SK-N-SH (cell line): ENCODE data around the gene SLAIN2. TPM values are rescaled to one million over a fixed set of nuclear protein-coding genes. Genes with fewer than 3 reads are reported as not detected.
A peak's percentile ranks its signal among the peaks of the same experiment; 100 is the strongest.

ENCODE experiments used
- CTCF ChIA-PET: fragments of 300-600, 350-600 bp; formaldehyde crosslinking; extraction: SDS; loops from one replicate; lab custom pipeline; 2021; lab: Yijun Ruan, JAX
- POLR2A ChIA-PET: fragments of 350-600 bp; sonication (Branson Sonifier 250); formaldehyde crosslinking; extraction: SDS; loops from one replicate; lab custom pipeline; 2020; ENCODE audit warnings: antibody characterized with exemption, inconsistent platforms; lab: Yijun Ruan, JAX
- DNase-seq: peaks from one replicate; pipeline ENCODE4 v3.0.0; 2012
- H2AFZ ChIP-seq: fragments of 200-600 bp; sonication (generic); 2 replicates; pipeline ENCODE4 v1.8.1; 2016; ENCODE audit warnings: antibody characterized with exemption, mild to moderate bottlenecking, low read depth
- H3F3A ChIP-seq: fragments of 200-600 bp; sonication (generic); replicated peaks from 2 replicates; pipeline ENCODE3; 2016; ENCODE audit warnings: antibody characterized with exemption, mild to moderate bottlenecking; ENCODE audit not compliant: insufficient read depth
- H3K27ac ChIP-seq, 2 experiments: fragments of 200-500 bp in 1 of 2; fragments of 200-600 bp in 1 of 2; sonication (Bioruptor generic) in 1 of 2; sonication (generic), shearing (Covaris generic) in 1 of 2; 2 replicates each; pipeline versions ENCODE4 v1.5.1 to v1.6.1; 2014 to 2016; ENCODE audit warnings: low read depth in 2 of 2, inconsistent platforms in 1 of 2, low read length in 1 of 2, mild to moderate bottlenecking in 1 of 2, mixed read lengths in 1 of 2
- H3K27me3 ChIP-seq: fragments of 200-600 bp; sonication (generic), shearing (Covaris generic); 2 replicates; pipeline ENCODE4 v1.6.1; 2016; ENCODE audit warnings: mixed run types; ENCODE audit not compliant: insufficient read depth
- H3K36me3 ChIP-seq, 2 experiments: fragments of 200-500 bp in 1 of 2; fragments of 200-600 bp in 1 of 2; sonication (Bioruptor generic) in 1 of 2; sonication (generic) in 1 of 2; replicated peaks in 1 of 2; 2 replicates each; pipeline versions ENCODE3 to v1.5.1; 2014 to 2016; ENCODE audit warnings: low read length in 1 of 2, mild to moderate bottlenecking in 1 of 2; ENCODE audit not compliant: insufficient read depth in 2 of 2, control insufficient read depth in 1 of 2
- H3K4me1 ChIP-seq, 2 experiments: fragments of 200-500 bp in 1 of 2; fragments of 200-600 bp in 1 of 2; sonication (Bioruptor generic) in 1 of 2; sonication (generic), shearing (Covaris generic) in 1 of 2; 2 replicates each; pipeline versions ENCODE4 v1.5.1 to v1.6.1; 2014 to 2016; ENCODE audit warnings: low read depth in 1 of 2, low read length in 1 of 2, mixed run types in 1 of 2; ENCODE audit not compliant: insufficient read depth in 2 of 2, control insufficient read depth in 1 of 2
- H3K4me2 ChIP-seq: fragments of 200-600 bp; sonication (generic), shearing (Covaris generic); 2 replicates; pipeline ENCODE4 v1.6.1; 2017; ENCODE audit warnings: mixed run types
- H3K4me3 ChIP-seq, 2 experiments: fragments of 200-500 bp in 1 of 2; fragments of 200-600 bp in 1 of 2; sonication (Bioruptor generic) in 1 of 2; sonication (generic), shearing (Covaris generic) in 1 of 2; 2 replicates each; pipeline versions ENCODE4 v1.5.1 to v1.8.1; 2014 to 2016; ENCODE audit warnings: low read depth in 2 of 2, inconsistent platforms in 1 of 2, low read length in 1 of 2, mild to moderate bottlenecking in 1 of 2, mixed read lengths in 1 of 2, moderate library complexity in 1 of 2
- H3K79me2 ChIP-seq: fragments of 200-600 bp; sonication (generic); 2 replicates; pipeline ENCODE4 v1.8.1; 2017; ENCODE audit warnings: mild to moderate bottlenecking; ENCODE audit not compliant: insufficient read depth
- H3K9ac ChIP-seq: fragments of 200-600 bp; sonication (generic); 2 replicates; pipeline ENCODE4 v1.6.1; 2017; ENCODE audit warnings: mixed run types
- H3K9me2 ChIP-seq: fragments of 200-600 bp; sonication (generic); 2 replicates; pipeline ENCODE4 v1.6.1; 2017; ENCODE audit warnings: mixed run types
- H3K9me3 ChIP-seq: fragments of 200-600 bp; sonication (generic); 2 replicates; pipeline ENCODE4 v1.6.1; 2017; ENCODE audit warnings: mixed run types, mild to moderate bottlenecking, moderate library complexity
- H4K20me1 ChIP-seq: fragments of 200-600 bp; sonication (generic); 2 replicates; pipeline ENCODE4 v1.6.1; 2017; ENCODE audit warnings: mild to moderate bottlenecking, mixed run types; ENCODE audit not compliant: insufficient read depth
- CHD2 ChIP-seq: fragments of 150-350 bp; IDR thresholded peaks from 2 replicates; pipeline ENCODE4 v1.6.1; 2018; ENCODE audit warnings: low read length; ENCODE audit not compliant: partially characterized antibody
- FOSL2 ChIP-seq: IDR thresholded peaks from 2 replicates; pipeline ENCODE4 v1.4.0; 2012; ENCODE audit warnings: low read depth, mild to moderate bottlenecking, moderate library complexity, borderline replicate concordance
- FOXM1 ChIP-seq: IDR thresholded peaks from 2 replicates; pipeline ENCODE4 v1.4.0; 2012; ENCODE audit warnings: low read depth, mild to moderate bottlenecking
- GATA2 ChIP-seq: sonication (generic); formaldehyde crosslinking; IDR thresholded peaks from 2 replicates; pipeline ENCODE4 v1.5.0; 2020; ENCODE audit warnings: mild to moderate bottlenecking, missing genetic modification reagents
- JUND ChIP-seq: IDR thresholded peaks from 2 replicates; pipeline ENCODE4 v1.4.0; 2012
- MEF2A ChIP-seq: IDR thresholded peaks from 2 replicates; pipeline ENCODE4 v1.4.0; 2012; ENCODE audit warnings: low read depth, borderline replicate concordance
- MXI1 ChIP-seq: IDR thresholded peaks from 2 replicates; pipeline ENCODE4 v1.6.1; 2012; ENCODE audit warnings: mild to moderate bottlenecking, low read depth, low read length, improper control_type of control experiment
- NRF1 ChIP-seq: IDR thresholded peaks from 2 replicates; pipeline ENCODE4 v1.6.1; 2012; ENCODE audit warnings: low read depth, mild to moderate bottlenecking, low read length
- RAD21 ChIP-seq: IDR thresholded peaks from 2 replicates; pipeline ENCODE4 v1.6.1; 2012; ENCODE audit warnings: mild to moderate bottlenecking, low read length
- RFX5 ChIP-seq: IDR thresholded peaks from 2 replicates; pipeline ENCODE4 v1.6.1; 2012; ENCODE audit warnings: mild to moderate bottlenecking, improper control_type of control experiment, low read length
- RXRA ChIP-seq: IDR thresholded peaks from 2 replicates; pipeline ENCODE4 v1.4.0; 2012; ENCODE audit warnings: low read depth, mild to moderate bottlenecking, borderline replicate concordance
- TAF1 ChIP-seq: IDR thresholded peaks from 2 replicates; pipeline ENCODE4 v1.6.1; 2012; ENCODE audit warnings: low read depth, mild to moderate bottlenecking, low read length, moderate library complexity, borderline replicate concordance
- TCF12 ChIP-seq: IDR thresholded peaks from 2 replicates; pipeline ENCODE4 v1.4.0; 2012
- TEAD4 ChIP-seq: IDR thresholded peaks from 2 replicates; pipeline ENCODE4 v1.4.0; 2012; ENCODE audit warnings: mild to moderate bottlenecking, borderline replicate concordance; ENCODE audit not compliant: insufficient read depth
- WGBS: methylation state at CpG from one replicate; pipeline ENCODE4 v1.1.6; 2017; ENCODE audit warnings: low lambda C conversion rate; 5-methylcytosine and 5-hydroxymethylcytosine counted together
- polyA plus RNA-seq, 3 experiments: library from polyadenylated mRNA; depleted of rRNA; stranded (reverse); fragments of >200 nt; gene quantifications; 2 replicates each; pipeline ENCODE4 v1.2.3, GENCODE V29; 2012
- TF ChIP-seq, protein P1 (sequence below): IDR thresholded peaks from 2 replicates; pipeline ENCODE4 v1.4.0; 2012; ENCODE audit warnings: low read depth, borderline replicate concordance
- TF ChIP-seq, protein P2 (sequence below): fragments of 150-350 bp; IDR thresholded peaks from 2 replicates; pipeline ENCODE4 v1.6.1; 2017; ENCODE audit warnings: antibody characterized with exemption, low read length, low read depth, borderline replicate concordance
- TF ChIP-seq, protein P3 (sequence below): fragments of 200-600 bp; sonication (generic); IDR thresholded peaks from 2 replicates; pipeline ENCODE4 v1.6.1; 2017; ENCODE audit warnings: antibody characterized with exemption, mild to moderate bottlenecking, moderate library complexity
- TF ChIP-seq, protein P4 (sequence below): IDR thresholded peaks from 2 replicates; pipeline ENCODE4 v1.6.1; 2012; ENCODE audit warnings: mild to moderate bottlenecking, low read depth, low read length, moderate library complexity

The SLAIN2 gene
- polyA plus RNA-seq, 1 of the 3 experiments (the other 2 are of a cell fraction), result 17.0 TPM

DNA sequence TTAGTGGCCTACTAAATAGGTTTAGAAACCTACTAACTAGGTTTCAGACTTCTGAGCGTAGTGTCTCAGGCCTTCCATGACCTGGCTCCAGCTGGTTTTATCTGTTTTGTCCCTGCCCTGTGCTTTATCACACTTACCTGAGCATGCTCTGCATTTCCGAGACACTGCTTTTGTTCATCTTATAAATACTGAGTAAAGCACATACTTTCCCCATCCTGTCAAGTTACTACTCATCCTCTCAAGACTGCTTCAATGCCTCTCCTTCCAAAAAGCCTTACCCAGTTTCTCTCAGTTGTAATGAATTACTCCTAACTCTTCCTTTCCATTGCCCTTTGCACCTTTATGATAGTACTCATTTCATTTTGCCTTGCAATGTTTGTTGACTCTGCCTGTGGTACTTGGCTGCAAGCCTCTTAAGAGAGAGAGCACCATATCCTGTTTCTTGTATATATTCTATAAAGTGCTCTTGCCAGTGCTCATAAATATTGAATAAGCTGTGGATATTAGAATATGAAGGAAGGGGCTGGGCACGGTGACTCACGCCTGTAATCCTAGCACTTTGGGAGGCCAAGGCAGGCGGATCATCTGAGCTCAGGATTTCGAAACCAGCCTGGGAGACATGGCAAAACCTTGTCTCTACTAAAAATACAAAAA lies 34.4 kb downstream of the SLAIN2 start:
- no peak for DNase-seq
- CTCF ChIA-PET, result no interaction called here
- Histone ChIP-seq H2AFZ (no peak overlapping the region), H3K27ac (peak overlapping the region; percentile 61 to 71), H3K79me2 (peaks cover 60% of the 10 kb centered on the region), H3K36me3 (peaks cover 4 to 23% of the 10 kb centered on the region in 2 experiments), H3K9me2 (no peaks in the 10 kb centered on the region), H4K20me1 (peaks cover 22% of the 10 kb centered on the region), H3K9ac (no peak overlapping the region), H3F3A (peaks cover 28% of the 10 kb centered on the region), H3K4me2 (no peak overlapping the region), H3K27me3 (no peaks in the 10 kb centered on the region), H3K9me3 (no peaks in the 10 kb centered on the region), H3K4me1 (peaks cover 21 to 27% of the 10 kb centered on the region in 2 experiments; a peak in 3 of 4 replicates), H3K4me3 (no peak overlapping the region)
- 50% methylated on average over 6 of the region's 6 CpGs for WGBS
- TF ChIP-seq FOSL2 (peak; percentile 38; the same call in 1 of the 2 replicates), JUND (no peak), CHD2 (no peak), TEAD4 (no peak), RAD21 (no peak), MXI1 (no peak), TCF12 (0 out of 2 replicates have a peak, but pooled peaks have one; percentile 24), FOXM1 (no peak), MEF2A (no peak), TAF1 (no peak), RXRA (no peak)
- TF ChIP-seq, protein P1, sequence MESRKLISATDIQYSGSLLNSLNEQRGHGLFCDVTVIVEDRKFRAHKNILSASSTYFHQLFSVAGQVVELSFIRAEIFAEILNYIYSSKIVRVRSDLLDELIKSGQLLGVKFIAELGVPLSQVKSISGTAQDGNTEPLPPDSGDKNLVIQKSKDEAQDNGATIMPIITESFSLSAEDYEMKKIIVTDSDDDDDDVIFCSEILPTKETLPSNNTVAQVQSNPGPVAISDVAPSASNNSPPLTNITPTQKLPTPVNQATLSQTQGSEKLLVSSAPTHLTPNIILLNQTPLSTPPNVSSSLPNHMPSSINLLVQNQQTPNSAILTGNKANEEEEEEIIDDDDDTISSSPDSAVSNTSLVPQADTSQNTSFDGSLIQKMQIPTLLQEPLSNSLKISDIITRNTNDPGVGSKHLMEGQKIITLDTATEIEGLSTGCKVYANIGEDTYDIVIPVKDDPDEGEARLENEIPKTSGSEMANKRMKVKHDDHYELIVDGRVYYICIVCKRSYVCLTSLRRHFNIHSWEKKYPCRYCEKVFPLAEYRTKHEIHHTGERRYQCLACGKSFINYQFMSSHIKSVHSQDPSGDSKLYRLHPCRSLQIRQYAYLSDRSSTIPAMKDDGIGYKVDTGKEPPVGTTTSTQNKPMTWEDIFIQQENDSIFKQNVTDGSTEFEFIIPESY, result no peak
- TF ChIP-seq, protein P2, sequence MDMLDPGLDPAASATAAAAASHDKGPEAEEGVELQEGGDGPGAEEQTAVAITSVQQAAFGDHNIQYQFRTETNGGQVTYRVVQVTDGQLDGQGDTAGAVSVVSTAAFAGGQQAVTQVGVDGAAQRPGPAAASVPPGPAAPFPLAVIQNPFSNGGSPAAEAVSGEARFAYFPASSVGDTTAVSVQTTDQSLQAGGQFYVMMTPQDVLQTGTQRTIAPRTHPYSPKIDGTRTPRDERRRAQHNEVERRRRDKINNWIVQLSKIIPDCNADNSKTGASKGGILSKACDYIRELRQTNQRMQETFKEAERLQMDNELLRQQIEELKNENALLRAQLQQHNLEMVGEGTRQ, result no peak
- POLR2A ChIA-PET, result no interaction called here

DNA sequence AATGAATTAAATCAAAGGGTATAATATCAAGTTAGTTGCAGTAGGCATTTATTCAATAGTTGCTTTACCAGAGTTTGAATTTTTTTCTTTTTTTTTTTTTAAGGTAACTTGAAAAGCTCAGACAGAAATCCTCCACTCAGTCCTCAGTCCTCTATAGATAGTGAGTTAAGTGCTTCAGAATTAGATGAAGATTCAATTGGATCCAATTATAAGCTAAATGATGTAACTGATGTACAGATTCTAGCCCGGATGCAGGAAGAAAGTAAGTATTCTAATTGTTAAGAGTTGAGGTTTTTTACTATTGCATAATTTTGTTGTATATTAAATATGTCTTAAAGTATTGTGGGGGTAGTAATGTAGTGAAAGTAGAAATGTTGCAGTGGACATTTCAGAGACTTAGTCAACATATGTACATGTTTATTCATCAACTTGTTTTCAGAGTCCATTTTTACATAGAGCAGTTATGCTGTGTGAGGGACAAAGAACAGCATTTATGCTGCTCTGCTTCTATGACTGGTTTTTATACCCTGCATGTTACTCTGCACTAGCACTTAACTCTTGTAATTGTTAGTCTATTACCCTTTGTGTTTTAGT lies 38.4 kb downstream of the SLAIN2 start:
- Histone ChIP-seq H3K79me2 (peaks cover 50% of the 10 kb centered on the region), H3K36me3 (peaks cover 25 to 45% of the 10 kb centered on the region in 2 experiments), H3K9me3 (no peaks in the 10 kb centered on the region), H3K9ac (no peak overlapping the region), H3K4me3 (no peak overlapping the region), H3K9me2 (no peaks in the 10 kb centered on the region; the same call in 1 of the 2 replicates), H2AFZ (no peak overlapping the region), H3K4me1 (peaks cover 27% of the 10 kb centered on the region in 2 experiments; a peak in 3 of 4 replicates), H3K4me2 (no peak overlapping the region), H3K27ac (peak overlapping the region in 1 of 2 experiments; percentile 80; a peak in 3 of 4 replicates), H4K20me1 (peaks cover 11% of the 10 kb centered on the region), H3K27me3 (no peaks in the 10 kb centered on the region), H3F3A (peaks cover 25% of the 10 kb centered on the region)
- 8% methylated on average over 1 of the region's 1 CpG for WGBS
- peak; percentile 72 for DNase-seq
- POLR2A ChIA-PET, result no interaction called here
- CTCF ChIA-PET, result no interaction called here
- TF ChIP-seq JUND, result no peak
- TF ChIP-seq RFX5, result no peak
- TF ChIP-seq NRF1, result no peak
- TF ChIP-seq, protein P3, sequence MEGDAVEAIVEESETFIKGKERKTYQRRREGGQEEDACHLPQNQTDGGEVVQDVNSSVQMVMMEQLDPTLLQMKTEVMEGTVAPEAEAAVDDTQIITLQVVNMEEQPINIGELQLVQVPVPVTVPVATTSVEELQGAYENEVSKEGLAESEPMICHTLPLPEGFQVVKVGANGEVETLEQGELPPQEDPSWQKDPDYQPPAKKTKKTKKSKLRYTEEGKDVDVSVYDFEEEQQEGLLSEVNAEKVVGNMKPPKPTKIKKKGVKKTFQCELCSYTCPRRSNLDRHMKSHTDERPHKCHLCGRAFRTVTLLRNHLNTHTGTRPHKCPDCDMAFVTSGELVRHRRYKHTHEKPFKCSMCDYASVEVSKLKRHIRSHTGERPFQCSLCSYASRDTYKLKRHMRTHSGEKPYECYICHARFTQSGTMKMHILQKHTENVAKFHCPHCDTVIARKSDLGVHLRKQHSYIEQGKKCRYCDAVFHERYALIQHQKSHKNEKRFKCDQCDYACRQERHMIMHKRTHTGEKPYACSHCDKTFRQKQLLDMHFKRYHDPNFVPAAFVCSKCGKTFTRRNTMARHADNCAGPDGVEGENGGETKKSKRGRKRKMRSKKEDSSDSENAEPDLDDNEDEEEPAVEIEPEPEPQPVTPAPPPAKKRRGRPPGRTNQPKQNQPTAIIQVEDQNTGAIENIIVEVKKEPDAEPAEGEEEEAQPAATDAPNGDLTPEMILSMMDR, result no peak
- TF ChIP-seq GATA2 (CRISPR knock-in tag), result peak; percentile 29; the same call in 1 of the 2 replicates
- TF ChIP-seq, protein P4, sequence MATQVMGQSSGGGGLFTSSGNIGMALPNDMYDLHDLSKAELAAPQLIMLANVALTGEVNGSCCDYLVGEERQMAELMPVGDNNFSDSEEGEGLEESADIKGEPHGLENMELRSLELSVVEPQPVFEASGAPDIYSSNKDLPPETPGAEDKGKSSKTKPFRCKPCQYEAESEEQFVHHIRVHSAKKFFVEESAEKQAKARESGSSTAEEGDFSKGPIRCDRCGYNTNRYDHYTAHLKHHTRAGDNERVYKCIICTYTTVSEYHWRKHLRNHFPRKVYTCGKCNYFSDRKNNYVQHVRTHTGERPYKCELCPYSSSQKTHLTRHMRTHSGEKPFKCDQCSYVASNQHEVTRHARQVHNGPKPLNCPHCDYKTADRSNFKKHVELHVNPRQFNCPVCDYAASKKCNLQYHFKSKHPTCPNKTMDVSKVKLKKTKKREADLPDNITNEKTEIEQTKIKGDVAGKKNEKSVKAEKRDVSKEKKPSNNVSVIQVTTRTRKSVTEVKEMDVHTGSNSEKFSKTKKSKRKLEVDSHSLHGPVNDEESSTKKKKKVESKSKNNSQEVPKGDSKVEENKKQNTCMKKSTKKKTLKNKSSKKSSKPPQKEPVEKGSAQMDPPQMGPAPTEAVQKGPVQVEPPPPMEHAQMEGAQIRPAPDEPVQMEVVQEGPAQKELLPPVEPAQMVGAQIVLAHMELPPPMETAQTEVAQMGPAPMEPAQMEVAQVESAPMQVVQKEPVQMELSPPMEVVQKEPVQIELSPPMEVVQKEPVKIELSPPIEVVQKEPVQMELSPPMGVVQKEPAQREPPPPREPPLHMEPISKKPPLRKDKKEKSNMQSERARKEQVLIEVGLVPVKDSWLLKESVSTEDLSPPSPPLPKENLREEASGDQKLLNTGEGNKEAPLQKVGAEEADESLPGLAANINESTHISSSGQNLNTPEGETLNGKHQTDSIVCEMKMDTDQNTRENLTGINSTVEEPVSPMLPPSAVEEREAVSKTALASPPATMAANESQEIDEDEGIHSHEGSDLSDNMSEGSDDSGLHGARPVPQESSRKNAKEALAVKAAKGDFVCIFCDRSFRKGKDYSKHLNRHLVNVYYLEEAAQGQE, result no peak
